OCI-LY7 (cell line): ENCODE results near the gene OTOF.

Experiments
- EZH2phosphoT487 ChIP-seq: fragments of 200-600 bp; sonication (generic); IDR thresholded peaks from 2 replicates; pipeline ENCODE4 v1.6.1; 2018; ENCODE audit warnings: low read depth, borderline replicate concordance, mild to moderate bottlenecking, mixed run types, antibody characterized with exemption, low read length, moderate library complexity, mixed read lengths
- TF ChIP-seq, protein P1 (sequence below): fragments of 200-600 bp; sonication (generic); conservative IDR thresholded peaks from 2 replicates; pipeline ENCODE4 v1.5.1; 2014; ENCODE audit warnings: mild to moderate bottlenecking, antibody characterized with exemption, low read length, moderate library complexity, mixed read lengths

- TF ChIP-seq, protein P1, sequence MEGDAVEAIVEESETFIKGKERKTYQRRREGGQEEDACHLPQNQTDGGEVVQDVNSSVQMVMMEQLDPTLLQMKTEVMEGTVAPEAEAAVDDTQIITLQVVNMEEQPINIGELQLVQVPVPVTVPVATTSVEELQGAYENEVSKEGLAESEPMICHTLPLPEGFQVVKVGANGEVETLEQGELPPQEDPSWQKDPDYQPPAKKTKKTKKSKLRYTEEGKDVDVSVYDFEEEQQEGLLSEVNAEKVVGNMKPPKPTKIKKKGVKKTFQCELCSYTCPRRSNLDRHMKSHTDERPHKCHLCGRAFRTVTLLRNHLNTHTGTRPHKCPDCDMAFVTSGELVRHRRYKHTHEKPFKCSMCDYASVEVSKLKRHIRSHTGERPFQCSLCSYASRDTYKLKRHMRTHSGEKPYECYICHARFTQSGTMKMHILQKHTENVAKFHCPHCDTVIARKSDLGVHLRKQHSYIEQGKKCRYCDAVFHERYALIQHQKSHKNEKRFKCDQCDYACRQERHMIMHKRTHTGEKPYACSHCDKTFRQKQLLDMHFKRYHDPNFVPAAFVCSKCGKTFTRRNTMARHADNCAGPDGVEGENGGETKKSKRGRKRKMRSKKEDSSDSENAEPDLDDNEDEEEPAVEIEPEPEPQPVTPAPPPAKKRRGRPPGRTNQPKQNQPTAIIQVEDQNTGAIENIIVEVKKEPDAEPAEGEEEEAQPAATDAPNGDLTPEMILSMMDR: no peak
- TF ChIP-seq EZH2phosphoT487: no peak
Observed at GRCh38 chr2:26506279-26506678, 28.4 kb upstream of the OTOF start.
